ELR (cell line): ENCODE data around the gene NFATC3.
"Not testable (repeated sequence)": the region's sequence is repeated elsewhere in the genome, so short reads cannot be mapped to it uniquely, and the experiment has no call there.

Experiments used
- DNase-seq: peaks from one replicate; pipeline ENCODE4 v3.0.0-alpha.2; 2015; ENCODE audit warnings: low read depth

NFATC3 gene

GRCh38 chr16:68116256-68116867 is 31.2 kb downstream of the NFATC3 start:
- peak; percentile 58 for DNase-seq

- no peak for DNase-seq
These were observed 32.7 kb downstream of the NFATC3 start for GRCh38 chr16:68117884-68118283.

GRCh38 chr16:68118954-68119353 is 33.8 kb downstream of the NFATC3 start:
- DNase-seq, result not testable (repeated sequence)

DNA sequence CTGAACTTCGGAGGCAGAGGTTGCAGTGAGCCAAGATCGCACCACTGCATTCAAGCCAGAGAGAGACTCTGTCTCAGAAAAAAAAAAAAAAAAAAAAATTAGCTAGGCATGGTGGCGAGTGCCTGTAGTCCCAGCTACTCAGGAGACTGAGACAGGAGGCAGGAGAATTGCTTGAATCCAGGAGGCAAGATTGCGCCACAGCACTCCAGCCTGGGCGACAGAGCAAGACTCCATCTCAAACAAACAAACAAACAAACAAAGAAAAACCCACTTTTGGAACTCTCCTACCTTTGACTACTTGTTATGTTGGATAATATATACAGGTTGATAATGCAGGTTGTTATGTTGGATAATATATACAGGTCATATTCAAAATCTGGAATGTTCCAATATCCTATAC is 35.3 kb downstream of the NFATC3 start:
- DNase-seq, result not testable (repeated sequence)

DNA sequence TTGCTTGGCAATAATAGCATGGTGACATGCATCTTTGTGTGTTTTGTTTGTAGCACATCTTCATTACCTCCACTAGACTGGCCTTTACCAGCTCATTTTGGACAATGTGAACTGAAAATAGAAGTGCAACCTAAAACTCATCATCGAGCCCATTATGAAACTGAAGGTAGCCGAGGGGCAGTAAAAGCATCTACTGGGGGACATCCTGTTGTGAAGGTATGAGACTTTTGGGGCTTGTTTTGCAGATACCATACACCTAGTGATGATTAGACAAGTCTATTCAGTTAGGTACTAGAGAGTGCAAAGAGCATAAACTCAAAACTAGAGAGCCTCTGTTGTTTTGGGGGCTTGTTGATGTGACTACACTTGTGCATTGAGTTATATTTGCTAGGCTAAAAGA is 41.2 kb downstream of the NFATC3 start:
- DNase-seq, result no peak

DNA sequence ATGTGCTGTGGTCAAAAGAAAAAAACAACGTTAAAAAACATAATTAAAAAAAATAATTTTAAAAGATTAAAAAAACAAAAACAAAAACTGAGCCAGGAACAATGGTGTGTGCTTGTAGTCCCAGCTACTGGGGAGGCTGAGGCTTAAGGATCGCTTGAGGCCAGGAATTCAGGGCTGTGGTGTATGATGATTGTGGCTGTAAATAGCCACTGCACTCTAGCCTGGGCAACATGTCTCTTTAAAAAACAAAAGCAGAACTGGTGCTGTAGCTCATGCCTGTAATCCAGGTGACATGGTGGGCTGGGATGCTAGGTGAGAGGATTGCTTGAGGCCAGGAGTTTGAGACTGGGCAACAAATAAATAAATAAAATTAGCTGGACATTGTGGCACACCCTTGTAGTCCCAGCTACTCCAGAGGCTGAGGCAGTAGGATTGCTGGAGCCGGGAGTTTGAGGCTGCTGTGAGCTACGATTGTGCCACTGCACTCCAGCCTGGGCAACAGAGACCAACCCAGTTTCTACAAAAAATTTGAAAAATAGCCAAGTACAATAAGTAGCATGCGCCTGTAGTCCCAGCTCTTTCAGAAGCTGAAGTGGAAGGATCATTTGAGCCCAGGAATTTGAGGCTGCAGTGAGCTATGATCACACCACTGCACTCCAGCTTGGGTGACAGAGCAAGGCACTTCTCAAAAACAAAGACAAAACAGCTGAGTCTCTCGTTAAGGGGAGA is 43.6 kb downstream of the NFATC3 start:
- no peak for DNase-seq

DNA sequence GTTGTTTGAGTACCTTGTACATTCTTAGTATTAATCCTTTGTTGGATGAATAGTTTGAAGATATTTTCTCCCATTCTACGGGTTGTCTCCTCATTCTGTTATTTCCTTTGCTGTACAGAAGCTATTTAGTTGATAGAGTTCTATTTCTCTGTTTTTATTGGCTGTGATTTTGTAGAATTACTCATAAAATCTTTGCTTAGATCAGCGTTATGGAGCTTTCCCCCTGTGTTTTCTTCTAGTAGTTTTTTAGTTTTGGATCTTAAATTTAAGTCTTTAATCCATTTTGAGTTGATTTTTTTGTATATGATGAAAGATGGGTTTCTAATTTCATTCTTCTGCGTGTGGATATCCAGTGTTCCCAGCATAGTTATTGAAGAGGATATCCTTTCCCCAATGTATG is 45.4 kb downstream of the NFATC3 start:
- DNase-seq, result no peak

DNA sequence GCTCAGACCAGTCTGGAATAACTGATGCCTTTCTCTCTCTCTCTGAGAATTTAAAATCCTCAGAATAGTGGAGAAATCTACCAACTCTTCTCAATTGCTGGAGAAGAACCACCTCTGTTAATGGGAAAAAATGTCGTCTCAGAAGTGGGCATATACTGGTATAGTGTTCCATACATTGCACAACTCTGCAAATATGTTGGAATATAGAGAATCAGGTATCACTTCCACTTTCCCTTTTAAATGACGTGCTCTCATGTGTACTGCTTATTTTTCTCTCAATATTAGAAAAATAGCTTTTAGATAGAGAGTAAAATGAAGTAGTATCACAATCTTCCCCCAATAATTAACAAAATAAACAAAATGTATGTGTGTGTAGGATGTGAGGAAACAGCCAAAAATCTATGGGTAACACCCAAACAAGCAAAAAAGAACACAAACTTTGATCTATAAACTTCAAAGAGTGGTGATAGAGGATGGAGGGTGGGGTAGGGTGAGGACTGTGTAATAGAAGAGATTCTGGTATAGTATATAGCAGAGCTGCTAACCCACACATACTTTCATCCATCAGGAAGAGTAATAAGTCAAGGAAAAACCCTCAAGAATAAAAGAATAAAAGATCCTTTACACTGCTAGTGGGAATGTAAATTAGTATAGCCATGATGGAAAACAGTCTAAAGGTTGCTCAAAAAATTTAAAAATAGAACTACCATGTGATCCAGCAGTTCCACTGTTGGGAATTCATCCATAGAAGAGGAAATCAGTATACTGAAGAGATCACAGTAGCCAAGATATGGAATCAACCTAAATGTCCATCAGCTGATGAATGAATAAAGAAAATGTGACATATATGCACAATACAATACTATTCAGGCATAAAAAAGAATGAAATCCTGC is 46.9 kb downstream of the NFATC3 start:
- no peak for DNase-seq

DNA sequence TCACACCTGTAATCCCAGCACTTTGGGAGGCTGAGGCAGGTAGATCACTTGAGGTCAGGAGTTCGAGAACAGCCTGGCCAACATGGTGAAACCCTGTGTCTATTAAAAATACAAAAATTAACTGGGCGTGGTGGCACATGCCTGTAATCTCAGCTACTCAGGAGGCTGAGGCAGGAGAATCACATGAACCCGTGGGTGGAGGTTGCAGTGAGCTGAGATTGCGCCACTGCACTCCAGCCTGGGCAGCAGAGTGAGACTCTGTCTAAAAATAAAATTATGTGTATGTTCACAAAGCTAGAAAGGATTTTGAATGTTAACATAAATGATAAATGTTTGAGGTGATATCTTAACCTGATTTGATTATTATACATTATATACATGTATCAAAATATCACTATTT is 47.8 kb downstream of the NFATC3 start:
- DNase-seq, result not testable (repeated sequence)

DNA sequence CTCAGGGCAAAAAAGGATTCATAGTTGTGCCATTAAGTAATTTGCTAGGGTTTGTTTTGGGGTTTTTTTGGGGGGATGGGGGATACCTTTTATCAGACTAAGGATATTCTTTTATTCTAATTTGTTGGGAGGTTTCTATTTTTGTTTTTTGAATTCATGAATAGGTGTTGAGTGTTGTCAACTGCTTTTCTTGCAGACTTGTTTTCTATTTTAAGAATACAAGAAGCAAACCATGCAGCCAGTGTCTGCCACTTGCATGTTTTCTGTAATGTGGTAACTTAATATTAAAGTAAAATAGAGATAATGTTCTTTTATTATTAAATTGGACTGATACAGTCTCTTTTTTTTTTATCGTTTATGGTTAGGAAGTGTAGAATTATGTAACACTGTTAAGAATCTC is 49.5 kb downstream of the NFATC3 start:
- no peak for DNase-seq

DNA sequence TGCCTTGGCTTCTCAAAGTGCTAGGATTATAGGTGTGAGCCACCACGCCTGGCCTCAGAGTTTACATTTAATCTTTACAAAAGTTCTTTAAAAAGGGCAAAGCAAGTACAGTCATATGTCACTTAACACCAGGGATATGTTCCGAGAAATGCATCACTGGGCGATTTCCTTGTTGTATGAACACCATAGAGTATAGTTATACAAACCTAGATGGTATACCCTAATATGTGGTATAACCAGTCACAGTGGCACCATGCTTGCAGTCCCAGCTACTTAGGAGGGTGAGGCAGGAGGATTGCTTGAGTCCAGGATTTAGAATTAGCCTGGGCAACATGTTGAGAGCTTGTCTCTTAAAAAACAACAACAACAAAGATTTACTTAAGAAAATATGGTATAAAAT is 51.3 kb downstream of the NFATC3 start:
- no peak for DNase-seq

GRCh38 chr16:68144008-68144407 is 58.8 kb downstream of the NFATC3 start:
- DNase-seq, result no peak

DNA sequence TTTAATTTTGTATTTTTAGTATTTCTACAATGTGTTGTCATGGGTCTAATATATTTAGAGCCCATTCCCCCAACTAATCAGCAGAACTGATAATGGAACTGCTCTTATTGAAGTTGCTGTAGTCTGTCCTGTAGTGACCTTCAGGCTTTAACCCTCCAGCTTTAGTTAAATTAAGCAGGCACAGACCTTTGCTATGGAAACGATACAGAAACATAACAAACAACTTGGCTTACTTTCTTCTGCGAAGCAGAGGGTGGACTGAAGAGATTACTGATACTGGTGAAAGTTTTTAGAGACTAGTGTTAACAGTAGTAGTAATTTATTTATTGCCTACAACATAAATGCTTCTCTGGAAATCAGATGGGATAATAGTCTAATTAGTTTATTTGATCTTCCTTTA is 61.4 kb downstream of the NFATC3 start:
- DNase-seq, result no peak

GRCh38 chr16:68147444-68147843 is 62.3 kb downstream of the NFATC3 start:
- DNase-seq, result peak; percentile 19

DNA sequence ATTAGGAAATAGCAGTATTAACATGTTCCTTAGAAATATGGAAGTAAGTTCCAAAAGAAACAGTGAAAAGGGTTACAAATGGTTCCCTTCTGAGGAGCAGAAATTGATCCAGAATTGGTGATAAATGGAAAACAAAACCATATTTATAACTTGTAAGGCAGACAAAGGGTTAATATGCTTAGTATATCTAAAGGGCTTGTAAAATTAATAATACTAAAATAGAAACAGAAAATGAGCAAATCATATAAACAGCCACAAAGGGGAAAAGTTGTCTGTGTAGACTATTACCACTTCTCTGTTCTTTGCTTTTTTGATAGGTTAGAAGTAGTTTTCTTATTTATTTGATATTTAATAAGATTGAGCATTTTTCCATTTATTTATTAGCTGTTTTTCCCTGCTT is 64.4 kb downstream of the NFATC3 start:
- no peak for DNase-seq

- DNase-seq, result no peak
These were observed 70.3 kb downstream of the NFATC3 start for GRCh38 chr16:68155425-68155824.

DNA sequence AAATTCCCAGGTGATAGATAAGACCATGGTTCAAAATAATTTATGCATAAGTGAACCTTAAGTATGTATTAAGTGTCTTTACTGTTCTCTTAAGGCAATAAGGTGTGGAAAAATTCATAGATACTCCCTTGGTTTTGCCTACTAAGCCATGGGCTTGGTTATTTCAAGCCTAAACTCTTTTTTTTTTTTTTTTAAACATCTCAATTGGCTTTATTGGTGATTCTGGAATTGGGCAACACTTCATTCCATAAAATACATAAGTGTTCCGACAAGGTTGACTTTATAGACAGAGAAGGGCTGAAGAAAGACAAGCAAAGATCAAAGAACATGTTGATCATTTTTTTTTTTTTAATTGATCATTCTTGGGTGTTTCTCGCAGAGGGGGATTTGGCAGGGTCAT is 77.2 kb downstream of the NFATC3 start:
- DNase-seq, result no peak

DNA sequence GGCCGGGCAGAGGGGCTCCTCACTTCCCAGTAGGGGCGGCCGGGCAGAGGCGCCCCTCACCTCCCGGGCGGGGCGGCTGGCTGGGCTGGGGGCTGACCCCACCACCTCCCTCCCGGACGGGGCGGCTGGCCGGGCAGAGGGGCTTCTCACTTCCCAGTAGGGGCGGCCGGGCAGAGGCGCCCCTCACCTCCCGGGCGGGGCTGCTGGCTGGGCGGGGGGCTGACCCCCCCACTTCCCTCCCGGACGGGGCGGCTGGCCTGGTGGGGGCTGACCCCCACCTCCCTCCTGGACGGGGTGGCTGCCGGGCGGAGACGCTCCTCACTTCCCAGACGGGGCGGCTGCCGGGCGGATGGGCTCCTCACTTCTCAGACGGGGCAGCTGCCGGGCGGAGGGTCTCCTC is 78.1 kb downstream of the NFATC3 start:
- not testable (repeated sequence) for DNase-seq

- DNase-seq, result no peak
These were observed 81.1 kb downstream of the NFATC3 start for GRCh38 chr16:68166264-68166663.

DNA sequence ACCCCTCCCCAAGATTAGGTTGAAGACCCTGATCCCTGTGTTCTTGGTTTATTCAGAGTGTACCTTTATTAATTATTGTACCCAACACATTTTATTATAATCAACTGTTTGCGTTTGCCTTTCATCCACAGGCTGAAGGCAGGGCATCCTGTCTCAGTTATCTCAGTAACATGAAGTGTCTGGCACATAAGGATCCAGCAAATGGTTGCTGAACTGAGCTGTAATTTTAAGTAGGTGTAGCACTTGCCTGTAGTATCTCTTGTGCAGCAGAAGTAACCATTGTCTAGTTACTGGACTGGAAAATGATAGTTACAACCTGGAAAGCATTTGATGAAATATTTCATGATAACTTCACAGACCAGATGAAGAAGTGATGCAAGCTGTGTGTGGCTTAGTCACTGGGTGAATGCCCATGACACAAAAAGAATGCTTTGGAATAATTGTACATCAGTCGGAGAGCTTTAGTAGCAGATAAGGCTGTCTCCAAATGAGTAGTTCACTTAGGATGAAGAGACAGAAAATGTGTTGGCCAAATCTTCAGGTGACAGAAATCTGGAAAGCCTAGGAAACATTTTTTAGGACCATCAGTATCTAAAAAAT is 94.1 kb downstream of the NFATC3 start:
- DNase-seq, result no peak

- DNase-seq, result no peak
These were observed 94.7 kb downstream of the NFATC3 start for GRCh38 chr16:68179855-68180254.

GRCh38 chr16:68183046-68183445 is 97.9 kb downstream of the NFATC3 start:
- DNase-seq, result no peak

GRCh38 chr16:68186877-68187276 is 101.7 kb downstream of the NFATC3 start:
- no peak for DNase-seq
